K562 (cell line): ENCODE data around the gene ARHGEF7.

Experiments used
- CHD2 ChIP-seq: IDR thresholded peaks from 2 replicates; pipeline ENCODE4 v1.6.1; 2011; ENCODE audit warnings: low read depth, low read length
- NCOA1 ChIP-seq: fragments of 450-650 bp; IDR thresholded peaks from 2 replicates; pipeline ENCODE4 v1.6.1; 2016; ENCODE audit warnings: low read depth
- NFYB ChIP-seq: IDR thresholded peaks from 2 replicates; pipeline ENCODE4 v1.6.1; 2011; ENCODE audit warnings: mild to moderate bottlenecking, moderate library complexity; ENCODE audit not compliant: insufficient read length; ENCODE audit errors: extremely low read depth
- PML ChIP-seq: IDR thresholded peaks from 2 replicates; pipeline ENCODE4 v1.6.1; 2012; ENCODE audit warnings: low read length, inconsistent platforms
- SPI1 ChIP-seq: IDR thresholded peaks from 2 replicates; pipeline ENCODE4 v1.6.1; 2011; ENCODE audit warnings: low read depth, low read length, control low read depth, borderline replicate concordance
- TF ChIP-seq, protein P1 (sequence below), 3 experiments: IDR thresholded peaks in 2 of 3; conservative IDR thresholded peaks in 1 of 3; 2 replicates each; pipeline ENCODE4 v1.5.1; 2011 to 2012; ENCODE audit warnings: low read length in 3 of 3, mild to moderate bottlenecking in 3 of 3, control low read depth in 2 of 3, improper control_type of control experiment in 1 of 3, inconsistent platforms in 1 of 3, low read depth in 1 of 3, mixed read lengths in 1 of 3, moderate library complexity in 1 of 3; ENCODE audit not compliant: insufficient read depth in 2 of 3
- TF ChIP-seq, protein P2 (sequence below): sonication (generic); formaldehyde crosslinking; IDR thresholded peaks from 2 replicates; pipeline ENCODE4 v1.4.0; 2020; ENCODE audit warnings: mild to moderate bottlenecking, missing genetic modification reagents
- TF ChIP-seq, protein P3 (sequence below): IDR thresholded peaks from 2 replicates; pipeline ENCODE4 v1.6.1; 2012; ENCODE audit warnings: low read depth, low read length, improper control_type of control experiment, borderline replicate concordance

DNA sequence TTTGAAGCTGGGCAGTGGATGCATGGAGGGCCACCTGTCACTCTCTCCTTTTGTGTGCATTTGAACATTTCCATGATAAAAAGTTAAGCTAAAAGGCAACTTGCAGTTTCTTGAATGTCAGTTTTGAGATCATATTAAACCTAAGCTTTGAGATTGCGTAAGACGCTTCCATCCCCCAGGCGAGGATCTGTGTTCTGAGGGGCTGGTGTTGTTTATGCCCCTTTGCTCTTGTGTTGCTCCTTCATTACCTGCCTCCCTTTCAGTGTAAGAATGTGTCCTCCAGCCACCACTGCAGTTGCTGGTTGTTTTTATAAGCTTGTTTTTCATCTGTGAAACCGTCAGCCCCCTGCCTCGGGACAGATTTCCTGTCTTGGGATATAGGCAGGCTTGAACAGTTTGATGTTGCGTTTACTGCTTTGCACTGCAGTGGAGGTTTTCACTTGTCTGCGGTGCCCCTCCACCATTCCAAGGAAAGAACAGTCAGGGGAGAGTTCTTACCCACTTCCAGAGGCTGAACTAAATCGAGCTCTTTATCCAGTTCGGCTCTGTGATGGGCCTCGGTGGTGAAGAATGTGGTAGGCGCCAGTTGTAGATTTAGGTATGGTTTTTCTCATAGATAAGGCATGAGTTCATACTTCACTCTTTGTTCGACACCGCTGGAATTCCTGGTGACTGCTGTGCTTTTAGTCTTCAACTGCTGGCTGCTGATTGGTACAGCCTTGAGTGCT, 96.8 kb downstream of the ARHGEF7 start:
- TF ChIP-seq, protein P1, sequence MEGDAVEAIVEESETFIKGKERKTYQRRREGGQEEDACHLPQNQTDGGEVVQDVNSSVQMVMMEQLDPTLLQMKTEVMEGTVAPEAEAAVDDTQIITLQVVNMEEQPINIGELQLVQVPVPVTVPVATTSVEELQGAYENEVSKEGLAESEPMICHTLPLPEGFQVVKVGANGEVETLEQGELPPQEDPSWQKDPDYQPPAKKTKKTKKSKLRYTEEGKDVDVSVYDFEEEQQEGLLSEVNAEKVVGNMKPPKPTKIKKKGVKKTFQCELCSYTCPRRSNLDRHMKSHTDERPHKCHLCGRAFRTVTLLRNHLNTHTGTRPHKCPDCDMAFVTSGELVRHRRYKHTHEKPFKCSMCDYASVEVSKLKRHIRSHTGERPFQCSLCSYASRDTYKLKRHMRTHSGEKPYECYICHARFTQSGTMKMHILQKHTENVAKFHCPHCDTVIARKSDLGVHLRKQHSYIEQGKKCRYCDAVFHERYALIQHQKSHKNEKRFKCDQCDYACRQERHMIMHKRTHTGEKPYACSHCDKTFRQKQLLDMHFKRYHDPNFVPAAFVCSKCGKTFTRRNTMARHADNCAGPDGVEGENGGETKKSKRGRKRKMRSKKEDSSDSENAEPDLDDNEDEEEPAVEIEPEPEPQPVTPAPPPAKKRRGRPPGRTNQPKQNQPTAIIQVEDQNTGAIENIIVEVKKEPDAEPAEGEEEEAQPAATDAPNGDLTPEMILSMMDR (IDR thresholded peaks at IDR 0.05 in 2 of 3, conservative IDR thresholded peaks at IDR 0.05 in 1 of 3; ENCODE audit: insufficient read depth in 2 of 3, low read depth in 1 of 3, low read length in 3 of 3), result no peak
- TF ChIP-seq NCOA1 (no peak), CHD2 (no peak), SPI1 (no peak), NFYB (no peak), PML (no peak)
- TF ChIP-seq, protein P2, sequence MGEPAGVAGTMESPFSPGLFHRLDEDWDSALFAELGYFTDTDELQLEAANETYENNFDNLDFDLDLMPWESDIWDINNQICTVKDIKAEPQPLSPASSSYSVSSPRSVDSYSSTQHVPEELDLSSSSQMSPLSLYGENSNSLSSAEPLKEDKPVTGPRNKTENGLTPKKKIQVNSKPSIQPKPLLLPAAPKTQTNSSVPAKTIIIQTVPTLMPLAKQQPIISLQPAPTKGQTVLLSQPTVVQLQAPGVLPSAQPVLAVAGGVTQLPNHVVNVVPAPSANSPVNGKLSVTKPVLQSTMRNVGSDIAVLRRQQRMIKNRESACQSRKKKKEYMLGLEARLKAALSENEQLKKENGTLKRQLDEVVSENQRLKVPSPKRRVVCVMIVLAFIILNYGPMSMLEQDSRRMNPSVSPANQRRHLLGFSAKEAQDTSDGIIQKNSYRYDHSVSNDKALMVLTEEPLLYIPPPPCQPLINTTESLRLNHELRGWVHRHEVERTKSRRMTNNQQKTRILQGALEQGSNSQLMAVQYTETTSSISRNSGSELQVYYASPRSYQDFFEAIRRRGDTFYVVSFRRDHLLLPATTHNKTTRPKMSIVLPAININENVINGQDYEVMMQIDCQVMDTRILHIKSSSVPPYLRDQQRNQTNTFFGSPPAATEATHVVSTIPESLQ (CRISPR knock-in tag), result no peak
- TF ChIP-seq, protein P3, sequence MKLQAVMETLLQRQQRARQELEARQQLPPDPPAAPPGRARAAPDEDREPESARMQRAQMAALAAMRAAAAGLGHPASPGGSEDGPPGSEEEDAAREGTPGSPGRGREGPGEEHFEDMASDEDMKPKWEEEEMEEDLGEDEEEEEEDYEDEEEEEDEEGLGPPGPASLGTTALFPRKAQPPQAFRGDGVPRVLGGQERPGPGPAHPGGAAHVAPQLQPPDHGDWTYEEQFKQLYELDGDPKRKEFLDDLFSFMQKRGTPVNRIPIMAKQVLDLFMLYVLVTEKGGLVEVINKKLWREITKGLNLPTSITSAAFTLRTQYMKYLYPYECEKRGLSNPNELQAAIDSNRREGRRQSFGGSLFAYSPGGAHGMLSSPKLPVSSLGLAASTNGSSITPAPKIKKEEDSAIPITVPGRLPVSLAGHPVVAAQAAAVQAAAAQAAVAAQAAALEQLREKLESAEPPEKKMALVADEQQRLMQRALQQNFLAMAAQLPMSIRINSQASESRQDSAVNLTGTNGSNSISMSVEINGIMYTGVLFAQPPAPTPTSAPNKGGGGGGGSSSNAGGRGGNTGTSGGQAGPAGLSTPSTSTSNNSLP, result no peak
